Common myeloid progenitor, CD34-positive (primary cell): ENCODE data around the gene STEAP4.

Experiments used
- CTCF ChIA-PET: fragments of 350-600 bp; sonication (Branson Sonifier 250); formaldehyde crosslinking; loops from one replicate; lab custom pipeline; 2021; ENCODE audit warnings: antibody characterized with exemption; lab: Charles Lee
- POLR2A ChIA-PET: fragments of 350-600 bp; sonication (Branson Sonifier 250); formaldehyde crosslinking; loops from one replicate; lab custom pipeline; 2021; ENCODE audit warnings: antibody characterized with exemption; lab: Charles Lee
- DNase-seq, 3 donors: peaks; one replicate each; pipeline versions ENCODE4 v3.0.0 to v3.0.0-alpha.2; 2013
- H3K27ac ChIP-seq, 2 experiments: 1 replicate in 1 of 2; 2 replicates in 1 of 2; pipeline ENCODE4 v1.7.0; 2013; ENCODE audit warnings: inconsistent platforms in 2 of 2, low read length in 2 of 2, mild to moderate bottlenecking in 2 of 2, low read depth in 1 of 2, moderate library complexity in 1 of 2; ENCODE audit not compliant: severe bottlenecking in 2 of 2, insufficient read depth in 1 of 2, poor library complexity in 1 of 2
- H3K27me3 ChIP-seq, 5 experiments: replicated peaks in 2 of 5; 1 replicate in 3 of 5; 2 replicates in 2 of 5; pipeline versions ENCODE4 v1.6.1 to v1.7.0; 2013; ENCODE audit warnings: low read length in 4 of 5, mild to moderate bottlenecking in 2 of 5, moderate library complexity in 2 of 5, inconsistent platforms in 1 of 5; ENCODE audit not compliant: insufficient read depth in 5 of 5, control insufficient read depth in 4 of 5
- H3K36me3 ChIP-seq, 4 experiments: 1 replicate in 2 of 4; 2 replicates in 2 of 4; pipeline versions ENCODE4 v1.6.1 to v1.7.0; 2013; ENCODE audit warnings: low read length in 3 of 4, control low read depth in 1 of 4, mild to moderate bottlenecking in 1 of 4; ENCODE audit not compliant: control insufficient read depth in 4 of 4, insufficient read depth in 4 of 4
- H3K4me1 ChIP-seq, 4 experiments: 1 replicate in 3 of 4; 2 replicates in 1 of 4; pipeline versions ENCODE4 v1.6.1 to v1.7.1; 2013; ENCODE audit warnings: low read length in 3 of 4, mild to moderate bottlenecking in 3 of 4, control low read depth in 1 of 4, inconsistent platforms in 1 of 4, moderate library complexity in 1 of 4; ENCODE audit not compliant: control insufficient read depth in 4 of 4, insufficient read depth in 4 of 4; ENCODE audit errors: control extremely low read depth in 1 of 4
- H3K4me3 ChIP-seq, 7 experiments: 1 replicate in 4 of 7; 2 replicates in 3 of 7; pipeline versions ENCODE4 v1.5.1 to v1.7.0; 2013; ENCODE audit warnings: mild to moderate bottlenecking in 7 of 7, low read length in 6 of 7, moderate library complexity in 6 of 7, inconsistent platforms in 2 of 7, low read depth in 2 of 7, control low read depth in 1 of 7; ENCODE audit not compliant: insufficient read depth in 4 of 7, control insufficient read depth in 1 of 7; ENCODE audit errors: extremely low read depth in 1 of 7
- H3K9me3 ChIP-seq, 5 experiments: 1 replicate in 4 of 5; 2 replicates in 1 of 5; pipeline versions ENCODE4 v1.6.1 to v1.7.1; 2013; ENCODE audit warnings: low read length in 4 of 5, mild to moderate bottlenecking in 2 of 5, inconsistent platforms in 1 of 5, low read depth in 1 of 5, moderate library complexity in 1 of 5; ENCODE audit not compliant: control insufficient read depth in 4 of 5, insufficient read depth in 2 of 5; ENCODE audit errors: control extremely low read depth in 1 of 5
- WGBS: methylation state at CpG from one replicate; pipeline ENCODE4 v1.1.5; 2013; ENCODE audit not compliant: insufficient coverage; 5-methylcytosine and 5-hydroxymethylcytosine counted together

The STEAP4 gene

GRCh38 chr7:88226886-88227516 is 79.7 kb downstream of the STEAP4 start:
- no peaks in the 10 kb centered on the region for H3K36me3 ChIP-seq
- no peak for DNase-seq
- ChIA-PET POLR2A (no interaction called here), CTCF (interaction anchor here (0.7 kb wide), 1 partner anchor 140 kb away, joined by 3 read pairs; no protein-coding TSS in a partner anchor)
- no peak overlapping the region for H3K27ac ChIP-seq
- WGBS: 90% methylated on average over 2 of the region's 6 CpGs
- no peak overlapping the region for H3K4me3 ChIP-seq
- peaks cover 0 to 9% (median 4%) of the 10 kb centered on the region in 4 experiments for H3K4me1 ChIP-seq
- peaks cover 0 to 2% (median 0%) of the 10 kb centered on the region in 5 experiments for H3K9me3 ChIP-seq
- H3K27me3 ChIP-seq: no peaks in the 10 kb centered on the region

- Histone ChIP-seq H3K4me1 (peaks cover 0 to 9% (median 5%) of the 10 kb centered on the region in 4 experiments), H3K9me3 (peaks cover 0 to 2% (median 0%) of the 10 kb centered on the region in 5 experiments), H3K27me3 (no peaks in the 10 kb centered on the region), H3K4me3 (no peak overlapping the region), H3K36me3 (no peaks in the 10 kb centered on the region), H3K27ac (no peak overlapping the region)
- POLR2A ChIA-PET: no interaction called here
- CTCF ChIA-PET: interaction anchor here (0.8 to 1.1 kb wide), 2 partner anchors 23 to 120 kb away, joined by 3 read pairs; no protein-coding TSS in a partner anchor
- no peak for DNase-seq
- whole genome bisulfite sequencing: 87% methylated on average over 3 of the region's 4 CpGs
Observed at GRCh38 chr7:88226201-88226600, 80.5 kb downstream of the STEAP4 start.

- POLR2A ChIA-PET: no interaction called here
- DNase-seq: peak; percentile 57 to 93 (median 87)
- Histone ChIP-seq H3K27ac (no peak overlapping the region), H3K4me3 (no peak overlapping the region), H3K27me3 (no peaks in the 10 kb centered on the region), H3K9me3 (peaks cover 0 to 2% (median 0%) of the 10 kb centered on the region in 5 experiments), H3K4me1 (peaks cover 3 to 20% (median 12%) of the 10 kb centered on the region in 4 experiments), H3K36me3 (no peaks in the 10 kb centered on the region)
- WGBS: no CpG with 5 or more reads among the region's 2 CpGs
- CTCF ChIA-PET: interaction anchor here (0.6 to 1.4 kb wide), 3 partner anchors 11 to 18 kb away, joined by 3 read pairs; no protein-coding TSS in a partner anchor
Observed at GRCh38 chr7:88224601-88225275, 82.0 kb downstream of the STEAP4 start.

GRCh38 chr7:88223265-88223664 is 83.4 kb downstream of the STEAP4 start:
- Histone ChIP-seq H3K4me1 (peaks cover 12 to 29% (median 20%) of the 10 kb centered on the region in 4 experiments), H3K4me3 (no peak overlapping the region), H3K27ac (no peak overlapping the region), H3K36me3 (no peaks in the 10 kb centered on the region), H3K9me3 (no peaks in the 10 kb centered on the region), H3K27me3 (no peaks in the 10 kb centered on the region)
- no peak for DNase-seq
- CTCF ChIA-PET: no interaction called here
- POLR2A ChIA-PET: no interaction called here
- no CpG with 5 or more reads among the region's 2 CpGs for WGBS
